SJSA1 (cell line): ENCODE data around the gene MXI1. TPM values are rescaled to one million over a fixed set of nuclear protein-coding genes. Genes with fewer than 3 reads are reported as not detected.

ENCODE experiments used
- DNase-seq, 2 experiments: peaks; one replicate each; pipeline ENCODE4 v3.0.0-alpha.2; 2015 to 2020; ENCODE audit warnings: low spot score in 2 of 2, low read depth in 1 of 2
- H3K27ac ChIP-seq: fragments of 250-450 bp; sonication (Bioruptor Pico); 2 replicates; pipeline ENCODE4 v1.5.1; 2020; ENCODE audit warnings: mild to moderate bottlenecking, moderate library complexity
- H3K27me3 ChIP-seq: fragments of 250-450 bp; sonication (Bioruptor Pico); replicated peaks from 2 replicates; pipeline ENCODE4 v1.5.1; 2020; ENCODE audit warnings: mild to moderate bottlenecking, moderate library complexity
- H3K36me3 ChIP-seq: fragments of 250-450 bp; sonication (Bioruptor Pico); 2 replicates; pipeline ENCODE4 v1.5.1; 2020; ENCODE audit warnings: mild to moderate bottlenecking
- H3K4me1 ChIP-seq: fragments of 250-450 bp; sonication (Bioruptor Pico); replicated peaks from 2 replicates; pipeline ENCODE4 v1.6.1; 2021; ENCODE audit warnings: mild to moderate bottlenecking
- H3K4me3 ChIP-seq: fragments of 250-450 bp; sonication (Bioruptor Pico); 2 replicates; pipeline ENCODE4 v1.5.1; 2020; ENCODE audit warnings: mild to moderate bottlenecking
- H3K9me3 ChIP-seq: fragments of 250-450 bp; sonication (Bioruptor Pico); replicated peaks from 2 replicates; pipeline ENCODE4 v1.5.1; 2020; ENCODE audit warnings: mild to moderate bottlenecking
- total RNA-seq: library from RNA; depleted of rRNA; stranded (reverse); fragments of >200 nt; shearing (Covaris generic); gene quantifications from 2 replicates; pipeline ENCODE4 v1.2.3, GENCODE V29; 2014

The MXI1 gene
- total RNA-seq, 1 experiment from 2014 or later, result 4.3 TPM

DNA sequence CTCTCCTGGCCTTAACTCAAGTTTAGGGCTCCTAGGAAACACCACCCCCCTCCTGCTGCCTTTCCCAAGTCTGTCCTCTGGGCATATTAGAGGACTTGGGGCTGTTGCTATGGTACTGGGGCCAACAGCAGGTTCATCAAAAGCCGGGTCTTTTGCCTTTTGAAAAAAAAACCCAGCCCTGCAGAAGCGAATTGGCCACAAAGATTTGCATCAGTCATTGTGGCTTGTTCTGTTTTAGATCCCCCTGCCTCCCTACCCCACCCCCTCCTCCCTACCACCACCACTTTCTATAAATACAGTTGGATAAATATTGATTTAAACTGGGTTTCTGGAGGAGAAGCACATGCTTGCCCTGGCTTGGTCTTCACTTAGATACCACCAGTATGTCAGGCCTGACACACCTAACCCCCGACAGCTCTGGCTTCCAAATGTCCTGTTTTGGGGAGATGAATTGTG lies 7.0 kb downstream of the MXI1 start:
- no peak overlapping the region for H3K4me3 ChIP-seq
- DNase-seq, result no peak
- no peaks in the 10 kb centered on the region; the same call in 1 of the 2 replicates for H3K9me3 ChIP-seq
- no peaks in the 10 kb centered on the region for H3K27me3 ChIP-seq
- H3K27ac ChIP-seq, result no peak overlapping the region
- no peaks in the 10 kb centered on the region for H3K36me3 ChIP-seq
- peaks cover 3% of the 10 kb centered on the region; the same call in 1 of the 2 replicates for H3K4me1 ChIP-seq

GRCh38 chr10:110215286-110216170 lies 8.1 kb downstream of the MXI1 start:
- DNase-seq, result no peak
- H3K9me3 ChIP-seq, result no peaks in the 10 kb centered on the region
- no peak overlapping the region for H3K27ac ChIP-seq
- peaks cover under 1% of the 10 kb centered on the region; the same call in 1 of the 2 replicates for H3K4me1 ChIP-seq
- no peak overlapping the region for H3K4me3 ChIP-seq
- H3K36me3 ChIP-seq, result no peaks in the 10 kb centered on the region
- no peaks in the 10 kb centered on the region for H3K27me3 ChIP-seq

- Histone ChIP-seq H3K27ac (no peak overlapping the region), H3K4me1 (no peaks in the 10 kb centered on the region; the same call in 1 of the 2 replicates), H3K4me3 (no peak overlapping the region), H3K9me3 (no peaks in the 10 kb centered on the region), H3K36me3 (no peaks in the 10 kb centered on the region), H3K27me3 (no peaks in the 10 kb centered on the region)
- no peak for DNase-seq
Measured at GRCh38 chr10:110216240-110216639, 8.8 kb downstream of the MXI1 start.

- H3K36me3 ChIP-seq, result no peaks in the 10 kb centered on the region
- no peak overlapping the region for H3K27ac ChIP-seq
- no peaks in the 10 kb centered on the region for H3K9me3 ChIP-seq
- peaks cover 8% of the 10 kb centered on the region for H3K4me1 ChIP-seq
- DNase-seq, result no peak
- no peak overlapping the region for H3K4me3 ChIP-seq
- no peaks in the 10 kb centered on the region for H3K27me3 ChIP-seq
Measured at GRCh38 chr10:110216942-110217661, 9.7 kb downstream of the MXI1 start.

DNA sequence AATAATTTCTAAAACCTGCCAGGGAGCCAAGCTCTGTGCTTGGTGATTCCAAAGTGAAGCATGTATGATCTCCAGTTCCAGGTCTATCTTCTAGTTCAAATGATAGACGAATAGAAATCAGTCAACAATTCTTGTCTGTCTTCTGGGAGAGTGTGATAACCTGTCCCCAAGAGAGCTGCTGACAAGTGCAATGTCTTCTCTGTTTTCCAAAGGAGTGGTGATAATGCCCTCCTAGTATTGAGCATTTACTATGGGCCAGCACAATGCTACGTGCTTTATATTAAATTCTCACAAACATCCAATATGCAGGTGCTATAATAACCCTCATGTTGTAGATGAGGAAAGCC lies 10.2 kb downstream of the MXI1 start:
- no peak for DNase-seq
- H3K9me3 ChIP-seq, result no peaks in the 10 kb centered on the region
- no peaks in the 10 kb centered on the region for H3K36me3 ChIP-seq
- H3K4me3 ChIP-seq, result no peak overlapping the region
- no peak overlapping the region for H3K27ac ChIP-seq
- no peaks in the 10 kb centered on the region for H3K27me3 ChIP-seq
- peaks cover 12% of the 10 kb centered on the region for H3K4me1 ChIP-seq

DNA sequence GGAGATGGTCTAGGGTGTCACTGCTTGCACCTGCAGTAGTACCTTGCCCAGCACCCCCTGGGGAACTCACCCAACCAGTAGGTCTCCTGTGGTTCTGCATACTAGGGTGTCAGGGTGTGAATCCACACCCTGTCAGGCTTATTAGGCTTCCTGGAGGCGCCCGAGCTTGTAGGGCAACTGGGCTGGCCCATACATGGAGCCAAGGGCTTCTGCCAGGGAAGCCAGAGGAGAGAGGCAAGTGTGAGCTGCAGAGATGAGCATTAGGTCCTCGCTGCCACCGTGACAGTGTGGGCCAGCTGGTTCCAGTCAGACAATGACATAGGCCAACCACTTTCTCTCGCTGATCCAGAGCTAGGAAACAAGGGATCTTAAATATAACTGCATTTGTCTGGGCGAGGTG lies 11.2 kb downstream of the MXI1 start:
- H3K4me1 ChIP-seq, result peaks cover 12% of the 10 kb centered on the region
- no peaks in the 10 kb centered on the region for H3K27me3 ChIP-seq
- H3K27ac ChIP-seq, result no peak overlapping the region
- H3K36me3 ChIP-seq, result no peaks in the 10 kb centered on the region
- no peaks in the 10 kb centered on the region for H3K9me3 ChIP-seq
- DNase-seq, result no peak
- no peak overlapping the region for H3K4me3 ChIP-seq

DNA sequence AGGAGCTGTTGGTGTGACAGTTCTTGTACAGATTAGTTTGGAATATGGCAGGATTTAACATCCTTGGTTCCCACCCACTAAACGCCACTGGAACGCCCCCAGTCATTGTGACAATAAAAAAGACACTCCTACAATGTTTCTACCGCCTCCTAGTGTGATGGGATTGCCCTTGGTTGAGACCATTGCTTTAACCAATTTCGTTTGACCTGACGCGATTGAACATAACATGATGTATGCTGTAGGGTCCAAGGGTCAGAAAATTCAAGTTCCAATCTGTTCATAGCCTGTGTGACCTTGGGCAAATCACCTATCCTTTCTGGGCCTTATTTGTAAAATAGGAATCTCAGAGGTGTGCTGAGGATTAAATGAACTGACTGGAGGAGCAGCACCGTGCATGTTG lies 12.5 kb downstream of the MXI1 start:
- Histone ChIP-seq H3K4me1 (peaks cover 12% of the 10 kb centered on the region), H3K27ac (no peak overlapping the region), H3K27me3 (no peaks in the 10 kb centered on the region), H3K9me3 (no peaks in the 10 kb centered on the region), H3K4me3 (no peak overlapping the region), H3K36me3 (no peaks in the 10 kb centered on the region)
- no peak for DNase-seq

- Histone ChIP-seq H3K27ac (no peak overlapping the region), H3K4me1 (peaks cover 15% of the 10 kb centered on the region), H3K9me3 (no peaks in the 10 kb centered on the region), H3K27me3 (no peaks in the 10 kb centered on the region), H3K36me3 (no peaks in the 10 kb centered on the region), H3K4me3 (no peak overlapping the region)
- no peak for DNase-seq
Measured at GRCh38 chr10:110220398-110220797, 13.0 kb downstream of the MXI1 start.

GRCh38 chr10:110221044-110221720 lies 13.8 kb downstream of the MXI1 start:
- no peaks in the 10 kb centered on the region for H3K36me3 ChIP-seq
- no peaks in the 10 kb centered on the region for H3K27me3 ChIP-seq
- H3K27ac ChIP-seq, result no peak overlapping the region
- no peaks in the 10 kb centered on the region; the same call in 1 of the 2 replicates for H3K9me3 ChIP-seq
- DNase-seq, result no peak
- peak overlapping the region; percentile 30 for H3K4me3 ChIP-seq
- H3K4me1 ChIP-seq, result peaks cover 16% of the 10 kb centered on the region

GRCh38 chr10:110221721-110222261 lies 14.4 kb downstream of the MXI1 start:
- Histone ChIP-seq H3K9me3 (no peaks in the 10 kb centered on the region; the same call in 1 of the 2 replicates), H3K4me1 (peaks cover 16% of the 10 kb centered on the region), H3K4me3 (peak overlapping the region; percentile 30), H3K27me3 (no peaks in the 10 kb centered on the region), H3K27ac (no peak overlapping the region), H3K36me3 (no peaks in the 10 kb centered on the region)
- DNase-seq, result peak; percentile 66 to 82

DNA sequence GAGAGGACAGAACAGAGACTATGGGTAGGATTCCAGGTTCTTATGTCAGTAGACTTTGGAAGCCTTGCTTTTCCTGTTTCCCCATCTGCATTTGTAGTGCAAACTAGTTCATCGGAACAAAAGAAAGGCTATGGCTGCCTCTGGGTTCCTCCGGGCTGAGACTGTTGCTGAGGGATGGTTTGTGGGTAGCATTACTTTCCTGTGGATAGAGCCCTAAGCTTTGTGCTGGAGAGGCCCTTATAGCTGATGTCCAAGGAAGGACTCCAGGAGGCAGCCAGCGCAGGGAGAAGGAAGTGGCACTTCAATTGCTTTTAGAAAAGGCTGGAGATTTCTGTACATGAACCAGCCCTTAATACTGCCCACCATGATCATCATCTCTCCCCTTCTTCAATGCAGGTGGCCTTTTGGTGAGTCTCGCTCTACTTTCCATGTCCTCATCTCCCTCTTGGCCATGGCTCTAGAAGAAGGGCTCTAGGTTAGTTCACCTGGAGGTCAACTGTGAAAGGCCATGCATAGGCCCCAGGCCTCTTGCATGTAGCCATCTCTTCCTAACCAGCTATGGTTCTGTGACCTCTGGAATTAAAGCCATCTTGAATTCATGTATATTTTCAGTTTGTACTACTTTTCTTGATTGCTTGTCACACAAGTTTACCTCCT lies 15.4 kb downstream of the MXI1 start:
- Histone ChIP-seq H3K4me3 (no peak overlapping the region), H3K9me3 (no peaks in the 10 kb centered on the region; the same call in 1 of the 2 replicates), H3K36me3 (no peaks in the 10 kb centered on the region), H3K27ac (no peak overlapping the region), H3K4me1 (peaks cover 21% of the 10 kb centered on the region), H3K27me3 (no peaks in the 10 kb centered on the region)
- no peak for DNase-seq

DNA sequence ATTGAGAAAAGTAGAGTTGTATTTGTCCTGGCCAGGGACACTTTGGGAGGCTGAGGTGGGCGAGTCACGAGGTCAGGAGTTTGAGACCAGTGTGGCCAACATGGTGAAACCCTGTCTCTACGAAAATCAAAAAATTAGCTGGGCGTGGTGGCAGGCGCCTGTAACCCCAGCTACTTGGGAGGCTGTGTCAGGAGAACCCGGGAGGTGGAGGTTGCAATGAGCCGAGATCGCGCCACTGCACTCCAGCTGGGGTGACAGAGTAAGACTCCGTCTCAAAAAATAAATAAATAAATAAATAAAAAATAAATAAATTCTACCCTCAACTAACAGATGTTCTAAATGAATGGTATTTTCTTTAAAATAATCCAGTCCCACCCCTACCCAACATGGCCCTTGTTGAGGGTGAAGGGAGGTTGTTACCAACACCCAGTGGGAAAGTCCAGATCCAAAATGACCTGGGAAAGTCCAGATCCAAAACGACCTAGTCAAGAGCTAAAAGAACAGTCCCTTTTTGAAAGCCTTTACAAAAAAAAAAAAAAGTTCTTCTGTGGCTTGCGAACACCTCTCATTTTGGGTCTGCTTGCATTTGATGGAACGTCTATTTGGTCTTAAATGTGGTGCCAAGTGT lies 16.0 kb downstream of the MXI1 start:
- H3K9me3 ChIP-seq, result no peaks in the 10 kb centered on the region; the same call in 1 of the 2 replicates
- DNase-seq, result no peak
- H3K36me3 ChIP-seq, result no peaks in the 10 kb centered on the region
- H3K27me3 ChIP-seq, result no peaks in the 10 kb centered on the region
- no peak overlapping the region for H3K4me3 ChIP-seq
- H3K27ac ChIP-seq, result no peak overlapping the region
- peaks cover 21% of the 10 kb centered on the region for H3K4me1 ChIP-seq

DNA sequence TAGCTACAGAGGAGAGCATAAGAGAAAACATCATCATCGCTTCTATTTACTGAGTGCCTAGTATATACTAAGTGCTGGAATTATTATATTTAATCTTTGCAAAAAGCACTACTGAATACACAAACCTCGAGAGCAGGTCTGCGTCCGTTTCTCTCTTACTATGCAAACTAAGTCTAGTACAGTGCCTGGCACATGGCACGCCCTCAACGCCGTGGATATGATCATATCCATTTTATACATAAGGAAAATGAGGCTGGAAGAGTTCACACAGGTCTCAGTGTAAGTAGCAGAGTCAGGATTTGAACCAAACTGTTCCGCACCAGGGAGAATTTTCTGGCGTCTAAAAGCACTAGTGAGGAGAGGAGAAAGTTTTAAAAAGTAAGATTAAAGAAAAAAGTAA lies 17.6 kb downstream of the MXI1 start:
- Histone ChIP-seq H3K36me3 (no peaks in the 10 kb centered on the region), H3K9me3 (no peaks in the 10 kb centered on the region; the same call in 1 of the 2 replicates), H3K27ac (no peak overlapping the region), H3K4me1 (peaks cover 21% of the 10 kb centered on the region), H3K27me3 (no peaks in the 10 kb centered on the region), H3K4me3 (peak overlapping the region; percentile 92)
- DNase-seq, result no peak
